Mesothelial cell of epicardium (in vitro differentiated cells): Measurements from ENCODE around the gene COMMD3. TPM values are rescaled to one million over a fixed set of nuclear protein-coding genes. Genes with fewer than 3 reads are reported as not detected.

Experiments
- DNase-seq, 2 experiments: peaks; one replicate each; pipeline ENCODE4 v3.0.0; 2021; ENCODE audit warnings: low spot score in 2 of 2; ENCODE audit not compliant: unreplicated experiment in 2 of 2
- H3K27ac Mint-ChIP-seq: 2 replicates; pipeline ENCODE4 v1.8.0; 2021; ENCODE audit warnings: mixed read lengths
- H3K27me3 Mint-ChIP-seq: 2 replicates; pipeline ENCODE4 v1.8.0; 2021; ENCODE audit warnings: low read depth, mixed read lengths
- H3K36me3 Mint-ChIP-seq: 2 replicates; pipeline ENCODE4 v1.8.0; 2021; ENCODE audit warnings: mixed read lengths
- H3K4me1 Mint-ChIP-seq: 2 replicates; pipeline ENCODE4 v1.8.0; 2021; ENCODE audit warnings: mixed read lengths
- H3K4me3 Mint-ChIP-seq: 2 replicates; pipeline ENCODE4 v1.8.0; 2021; ENCODE audit warnings: mild to moderate bottlenecking, moderate library complexity, mixed read lengths
- H3K9me3 Mint-ChIP-seq: 2 replicates; pipeline ENCODE4 v1.8.0; 2021; ENCODE audit warnings: mixed read lengths
- total RNA-seq: library from RNA; stranded (reverse); gene quantifications from 3 replicates; pipeline ENCODE4 v1.2.1, GENCODE V29; 2021
- TF ChIP-seq, protein P1 (sequence below): fragments of 200-600 bp; sonication (generic); IDR thresholded peaks from one replicate; pipeline ENCODE4 v1.5.0; 2021; ENCODE audit warnings: antibody characterized with exemption; ENCODE audit not compliant: unreplicated experiment

The COMMD3 gene
- total RNA-seq, 1 donor from 2014 or later, result 57.3 TPM

DNA sequence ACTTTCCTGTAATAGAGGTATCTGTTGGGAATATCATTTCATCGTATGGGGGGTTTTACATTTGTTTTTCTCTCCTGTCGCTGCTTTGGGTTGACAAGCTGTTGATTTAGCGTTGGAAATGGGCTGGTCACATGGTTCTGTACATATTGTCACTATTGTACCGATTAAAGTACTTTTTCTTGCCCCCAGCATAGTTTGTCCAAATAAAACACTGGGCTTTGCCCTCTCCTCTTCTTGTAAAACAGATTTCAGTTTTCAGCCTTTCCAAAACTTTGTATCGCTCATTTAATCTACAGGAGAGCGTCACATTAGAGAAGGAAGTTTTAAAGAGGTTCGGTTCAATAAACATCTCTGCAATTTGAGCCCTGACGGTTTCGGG, 8.7 kb downstream of the COMMD3 start:
- peaks cover 13% of the 10 kb centered on the region for H3K36me3 Mint-ChIP-seq
- no peak for DNase-seq
- no peaks in the 10 kb centered on the region for H3K9me3 Mint-ChIP-seq
- TF ChIP-seq, protein P1, sequence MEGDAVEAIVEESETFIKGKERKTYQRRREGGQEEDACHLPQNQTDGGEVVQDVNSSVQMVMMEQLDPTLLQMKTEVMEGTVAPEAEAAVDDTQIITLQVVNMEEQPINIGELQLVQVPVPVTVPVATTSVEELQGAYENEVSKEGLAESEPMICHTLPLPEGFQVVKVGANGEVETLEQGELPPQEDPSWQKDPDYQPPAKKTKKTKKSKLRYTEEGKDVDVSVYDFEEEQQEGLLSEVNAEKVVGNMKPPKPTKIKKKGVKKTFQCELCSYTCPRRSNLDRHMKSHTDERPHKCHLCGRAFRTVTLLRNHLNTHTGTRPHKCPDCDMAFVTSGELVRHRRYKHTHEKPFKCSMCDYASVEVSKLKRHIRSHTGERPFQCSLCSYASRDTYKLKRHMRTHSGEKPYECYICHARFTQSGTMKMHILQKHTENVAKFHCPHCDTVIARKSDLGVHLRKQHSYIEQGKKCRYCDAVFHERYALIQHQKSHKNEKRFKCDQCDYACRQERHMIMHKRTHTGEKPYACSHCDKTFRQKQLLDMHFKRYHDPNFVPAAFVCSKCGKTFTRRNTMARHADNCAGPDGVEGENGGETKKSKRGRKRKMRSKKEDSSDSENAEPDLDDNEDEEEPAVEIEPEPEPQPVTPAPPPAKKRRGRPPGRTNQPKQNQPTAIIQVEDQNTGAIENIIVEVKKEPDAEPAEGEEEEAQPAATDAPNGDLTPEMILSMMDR, result no peak
- H3K4me1 Mint-ChIP-seq, result peaks cover 38% of the 10 kb centered on the region
- H3K4me3 Mint-ChIP-seq, result peak overlapping the region; percentile 90
- peak overlapping the region; percentile 54 for H3K27ac Mint-ChIP-seq
- H3K27me3 Mint-ChIP-seq, result peaks cover 34% of the 10 kb centered on the region

- H3K27ac Mint-ChIP-seq, result peak overlapping the region; percentile 83
- peak overlapping the region; percentile 90 for H3K4me3 Mint-ChIP-seq
- DNase-seq, result peak; percentile 82 to 86
- H3K9me3 Mint-ChIP-seq, result no peaks in the 10 kb centered on the region
- peaks cover 35% of the 10 kb centered on the region for H3K4me1 Mint-ChIP-seq
- TF ChIP-seq, protein P1, result no peak
- H3K27me3 Mint-ChIP-seq, result peaks cover 32% of the 10 kb centered on the region
- H3K36me3 Mint-ChIP-seq, result peaks cover 13% of the 10 kb centered on the region
Observed at GRCh38 chr10:22325272-22326144, 9.3 kb downstream of the COMMD3 start.

DNA sequence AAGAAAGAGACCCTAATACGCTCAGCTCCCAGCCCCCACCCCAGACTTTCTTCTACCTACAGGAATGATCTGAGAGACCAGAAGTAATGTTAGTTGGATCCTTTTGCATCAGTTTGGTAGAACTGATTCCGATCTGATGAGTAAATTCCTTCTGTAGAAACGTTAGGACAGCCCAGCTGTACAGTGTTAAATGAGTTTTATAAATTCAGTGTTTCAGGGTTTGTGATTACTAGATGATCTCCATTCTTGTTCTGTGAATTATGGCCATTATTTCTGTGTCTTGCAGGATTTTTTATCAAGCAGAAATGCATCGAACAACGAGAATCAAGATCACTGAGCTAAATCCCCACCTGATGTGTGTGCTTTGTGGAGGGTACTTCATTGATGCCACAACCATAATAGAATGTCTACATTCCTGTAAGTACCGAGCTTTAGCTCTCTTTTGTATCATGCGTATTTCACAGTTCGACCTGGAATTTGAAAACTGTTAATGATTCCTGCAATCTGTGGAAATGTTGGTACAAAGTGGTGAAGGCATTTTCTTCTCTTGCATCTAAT, 10.0 kb downstream of the COMMD3 start:
- Mint-ChIP-seq H3K4me1 (peaks cover 35% of the 10 kb centered on the region), H3K4me3 (peak overlapping the region; percentile 72), H3K27ac (peak overlapping the region; percentile 83), H3K9me3 (no peaks in the 10 kb centered on the region), H3K27me3 (peaks cover 37% of the 10 kb centered on the region), H3K36me3 (peaks cover 13% of the 10 kb centered on the region)
- TF ChIP-seq, protein P1, result no peak
- DNase-seq, result no peak

DNA sequence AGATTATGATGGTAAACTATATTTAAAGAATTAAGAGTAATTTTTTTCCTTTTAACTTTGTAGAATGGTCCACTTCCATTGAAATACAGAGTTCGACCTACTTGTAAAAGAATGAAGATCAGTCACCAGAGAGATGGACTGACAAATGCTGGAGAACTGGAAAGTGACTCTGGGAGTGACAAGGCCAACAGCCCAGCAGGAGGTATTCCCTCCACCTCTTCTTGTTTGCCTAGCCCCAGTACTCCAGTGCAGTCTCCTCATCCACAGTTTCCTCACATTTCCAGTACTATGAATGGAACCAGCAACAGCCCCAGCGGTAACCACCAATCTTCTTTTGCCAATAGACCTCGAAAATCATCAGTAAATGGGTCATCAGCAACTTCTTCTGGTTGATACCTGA, 13.0 kb downstream of the COMMD3 start:
- TF ChIP-seq, protein P1, result no peak
- H3K9me3 Mint-ChIP-seq, result no peaks in the 10 kb centered on the region
- H3K36me3 Mint-ChIP-seq, result peaks cover 22% of the 10 kb centered on the region
- no peak for DNase-seq
- peaks cover 39% of the 10 kb centered on the region for H3K27me3 Mint-ChIP-seq
- peaks cover 19% of the 10 kb centered on the region for H3K4me1 Mint-ChIP-seq
- no peak overlapping the region for H3K27ac Mint-ChIP-seq
- H3K4me3 Mint-ChIP-seq, result no peak overlapping the region

- Mint-ChIP-seq H3K36me3 (peaks cover 22% of the 10 kb centered on the region), H3K27me3 (peaks cover 62% of the 10 kb centered on the region), H3K27ac (no peak overlapping the region), H3K9me3 (no peaks in the 10 kb centered on the region), H3K4me1 (peaks cover 7% of the 10 kb centered on the region), H3K4me3 (no peak overlapping the region)
- TF ChIP-seq, protein P1, result no peak
- DNase-seq, result no peak
Observed at GRCh38 chr10:22332116-22332692, 16.0 kb downstream of the COMMD3 start.
